Smooth muscle cell (in vitro differentiated cells): ENCODE data around the gene ZNF384. TPM values are rescaled to one million over a fixed set of nuclear protein-coding genes. Genes with fewer than 3 reads are reported as not detected.
A peak's percentile ranks its signal among the peaks of the same experiment; 100 is the strongest.

Experiments
- DNase-seq: peaks from one replicate; lab custom pipeline; 2025; ENCODE audit not compliant: unreplicated experiment; lab: John Stamatoyannopoulos, UW
- H2AFZ ChIP-seq: fragments of 200-600 bp; sonication (generic); 2 replicates; pipeline ENCODE4 v1.6.0; 2016; ENCODE audit warnings: antibody characterized with exemption, low read depth, mild to moderate bottlenecking
- H3F3A ChIP-seq: fragments of 200-600 bp; sonication (generic); 2 replicates; pipeline ENCODE4 v1.6.0; 2017; ENCODE audit warnings: antibody characterized with exemption, low read depth
- H3K27ac ChIP-seq: fragments of 200-600 bp; sonication (generic); 2 replicates; pipeline ENCODE4 v1.5.1; 2016; ENCODE audit warnings: low read depth, mild to moderate bottlenecking
- H3K27me3 ChIP-seq: fragments of 200-600 bp; sonication (generic); 2 replicates; pipeline ENCODE4 v1.6.1; 2016; ENCODE audit warnings: low read depth, mild to moderate bottlenecking
- H3K36me3 ChIP-seq: fragments of 200-600 bp; sonication (generic); 2 replicates; pipeline ENCODE4 v1.5.1; 2016; ENCODE audit warnings: low read depth
- H3K4me1 ChIP-seq: fragments of 200-600 bp; sonication (generic); 2 replicates; pipeline ENCODE4 v1.5.1; 2016; ENCODE audit warnings: low read depth
- H3K4me2 ChIP-seq: fragments of 200-600 bp; sonication (generic); 2 replicates; pipeline ENCODE4 v1.6.0; 2016; ENCODE audit warnings: mild to moderate bottlenecking
- H3K4me3 ChIP-seq: fragments of 200-600 bp; sonication (generic); 2 replicates; pipeline ENCODE4 v1.5.1; 2016; ENCODE audit warnings: mild to moderate bottlenecking
- H3K79me2 ChIP-seq: fragments of 200-600 bp; sonication (generic); 2 replicates; pipeline ENCODE4 v1.6.0; 2016; ENCODE audit warnings: low read depth, mild to moderate bottlenecking
- H3K9ac ChIP-seq: fragments of 200-600 bp; sonication (generic); 2 replicates; pipeline ENCODE4 v1.6.0; 2016; ENCODE audit warnings: low read depth
- H3K9me3 ChIP-seq: fragments of 200-600 bp; sonication (generic); replicated peaks from 2 replicates; pipeline ENCODE4 v1.5.1; 2016; ENCODE audit warnings: low read depth
- H4K20me1 ChIP-seq: fragments of 200-600 bp; sonication (generic); 2 replicates; pipeline ENCODE4 v1.6.0; 2016; ENCODE audit warnings: low read depth
- WGBS: methylation state at CpG from one replicate; pipeline ENCODE4 v1.1.7; 2016; ENCODE audit warnings: low lambda C conversion rate; 5-methylcytosine and 5-hydroxymethylcytosine counted together
- polyA plus RNA-seq: library from polyadenylated mRNA; unstranded; fragments of >200 nt; fragmentation: Nextera tagmentation; extraction: Ambion mirVana; gene quantifications from 2 replicates; pipeline ENCODE4 v1.2.1, GENCODE V29; 2016
- total RNA-seq: library from RNA; depleted of rRNA; stranded (reverse); fragments of >200 nt; gene quantifications from 2 replicates; pipeline ENCODE4 v1.2.3, GENCODE V29; 2014
- TF ChIP-seq, protein P1 (sequence below): fragments of 200-600 bp; sonication (generic); IDR thresholded peaks from 2 replicates; pipeline ENCODE4 v1.5.1; 2017; ENCODE audit warnings: borderline replicate concordance, mild to moderate bottlenecking, antibody characterized with exemption; ENCODE audit not compliant: insufficient read depth, poor library complexity, severe bottlenecking

Gene ZNF384
- total and polyA plus RNA-seq, 2 experiments from 2014 or later, result 31.0 to 36.1 TPM

GRCh38 chr12:6662906-6663742, 26.1 kb downstream of the ZNF384 start, which contains the start of gene ING4:
Gene ING4, minus strand, starts transcription at chr12:6663119. Its CDS starts 18 bp downstream, at chr12:6663101.
- peak within 1 kb of the TSS; percentile 75 for H3K4me3 ChIP-seq
- peak within 1 kb of the TSS; percentile 81 for H3K9ac ChIP-seq
- DNase-seq, result peak; percentile 71
- H4K20me1 ChIP-seq, result no peaks in the 10 kb centered on the region
- peak within 1 kb of the TSS; percentile 90 for H3K4me2 ChIP-seq
- H3K36me3 ChIP-seq, result no peaks in the 10 kb centered on the region
- H3K27ac ChIP-seq, result peak within 1 kb of the TSS; percentile 79
- no peaks in the 10 kb centered on the region for H3K9me3 ChIP-seq
- H3K27me3 ChIP-seq, result no peaks in the 10 kb centered on the region
- peaks cover 26% of the 10 kb centered on the region for H3F3A ChIP-seq
- WGBS, result 3% methylated on average over 35 of the region's 37 CpGs
- TF ChIP-seq, protein P1, sequence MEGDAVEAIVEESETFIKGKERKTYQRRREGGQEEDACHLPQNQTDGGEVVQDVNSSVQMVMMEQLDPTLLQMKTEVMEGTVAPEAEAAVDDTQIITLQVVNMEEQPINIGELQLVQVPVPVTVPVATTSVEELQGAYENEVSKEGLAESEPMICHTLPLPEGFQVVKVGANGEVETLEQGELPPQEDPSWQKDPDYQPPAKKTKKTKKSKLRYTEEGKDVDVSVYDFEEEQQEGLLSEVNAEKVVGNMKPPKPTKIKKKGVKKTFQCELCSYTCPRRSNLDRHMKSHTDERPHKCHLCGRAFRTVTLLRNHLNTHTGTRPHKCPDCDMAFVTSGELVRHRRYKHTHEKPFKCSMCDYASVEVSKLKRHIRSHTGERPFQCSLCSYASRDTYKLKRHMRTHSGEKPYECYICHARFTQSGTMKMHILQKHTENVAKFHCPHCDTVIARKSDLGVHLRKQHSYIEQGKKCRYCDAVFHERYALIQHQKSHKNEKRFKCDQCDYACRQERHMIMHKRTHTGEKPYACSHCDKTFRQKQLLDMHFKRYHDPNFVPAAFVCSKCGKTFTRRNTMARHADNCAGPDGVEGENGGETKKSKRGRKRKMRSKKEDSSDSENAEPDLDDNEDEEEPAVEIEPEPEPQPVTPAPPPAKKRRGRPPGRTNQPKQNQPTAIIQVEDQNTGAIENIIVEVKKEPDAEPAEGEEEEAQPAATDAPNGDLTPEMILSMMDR, result no peak
- peak within 1 kb of the TSS; percentile 81 for H2AFZ ChIP-seq
- peaks cover 11% of the 10 kb centered on the region for H3K4me1 ChIP-seq
- peaks cover 22% of the 10 kb centered on the region for H3K79me2 ChIP-seq

GRCh38 chr12:6662602-6662905, 26.6 kb downstream of the ZNF384 start:
- H3K4me3 ChIP-seq, result peak overlapping the region; percentile 75
- peak overlapping the region; percentile 90 for H3K4me2 ChIP-seq
- peak overlapping the region; percentile 61 for H3K27ac ChIP-seq
- WGBS, result 7% methylated on average over 10 of the region's 10 CpGs
- H3K9ac ChIP-seq, result peak overlapping the region; percentile 81
- peaks cover 11% of the 10 kb centered on the region for H3K4me1 ChIP-seq
- TF ChIP-seq, protein P1, result no peak
- H2AFZ ChIP-seq, result peak overlapping the region; percentile 72
- H3K36me3 ChIP-seq, result no peaks in the 10 kb centered on the region
- H3K79me2 ChIP-seq, result peaks cover 22% of the 10 kb centered on the region
- no peaks in the 10 kb centered on the region for H3K27me3 ChIP-seq
- H3F3A ChIP-seq, result peaks cover 25% of the 10 kb centered on the region
- H3K9me3 ChIP-seq, result no peaks in the 10 kb centered on the region
- no peaks in the 10 kb centered on the region for H4K20me1 ChIP-seq
- DNase-seq, result no peak

GRCh38 chr12:6653987-6654386, 35.2 kb downstream of the ZNF384 start:
- Histone ChIP-seq H3K79me2 (no peaks in the 10 kb centered on the region), H3K9me3 (no peaks in the 10 kb centered on the region), H3K9ac (no peak overlapping the region), H4K20me1 (no peaks in the 10 kb centered on the region), H3K27me3 (no peaks in the 10 kb centered on the region), H3K4me1 (no peaks in the 10 kb centered on the region), H3K27ac (no peak overlapping the region), H2AFZ (no peak overlapping the region), H3K36me3 (no peaks in the 10 kb centered on the region), H3K4me2 (no peak overlapping the region), H3K4me3 (no peak overlapping the region), H3F3A (no peaks in the 10 kb centered on the region)
- WGBS, result 97% methylated on average over 5 of the region's 5 CpGs
- DNase-seq, result no peak
- TF ChIP-seq, protein P1, result no peak
